Raji (cell line): Measurements from ENCODE around the gene C19orf33.

Experiments
- POLR2A ChIP-seq: IDR thresholded peaks from 2 replicates; pipeline ENCODE4 v1.6.1; 2011; ENCODE audit warnings: low read depth, low read length, control low read depth; ENCODE audit not compliant: insufficient read depth

The C19orf33 gene

GRCh38 chr19:38276942-38277517 is 27.0 kb upstream of the C19orf33 start:
- no peak for TF ChIP-seq POLR2A

DNA sequence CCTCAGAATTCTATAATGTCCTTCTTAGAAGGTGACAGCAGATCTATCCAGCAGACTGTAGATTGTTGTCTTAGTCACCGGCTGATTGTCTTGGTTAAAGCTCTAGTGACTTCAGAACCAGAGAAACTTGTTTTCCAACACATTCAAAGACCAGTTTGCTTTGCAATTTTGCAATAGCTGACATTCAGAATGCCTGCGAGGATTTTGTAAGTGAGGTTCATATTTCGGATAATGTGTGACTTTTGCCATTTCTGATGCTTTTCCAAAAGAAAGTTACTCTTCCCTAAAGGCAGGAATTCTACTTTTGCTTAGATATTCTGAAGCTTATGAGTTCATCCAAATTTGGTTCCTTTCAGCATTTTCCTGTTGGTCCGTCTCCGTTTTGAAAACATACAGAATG is 26.5 kb upstream of the C19orf33 start:
- TF ChIP-seq POLR2A, result no peak

DNA sequence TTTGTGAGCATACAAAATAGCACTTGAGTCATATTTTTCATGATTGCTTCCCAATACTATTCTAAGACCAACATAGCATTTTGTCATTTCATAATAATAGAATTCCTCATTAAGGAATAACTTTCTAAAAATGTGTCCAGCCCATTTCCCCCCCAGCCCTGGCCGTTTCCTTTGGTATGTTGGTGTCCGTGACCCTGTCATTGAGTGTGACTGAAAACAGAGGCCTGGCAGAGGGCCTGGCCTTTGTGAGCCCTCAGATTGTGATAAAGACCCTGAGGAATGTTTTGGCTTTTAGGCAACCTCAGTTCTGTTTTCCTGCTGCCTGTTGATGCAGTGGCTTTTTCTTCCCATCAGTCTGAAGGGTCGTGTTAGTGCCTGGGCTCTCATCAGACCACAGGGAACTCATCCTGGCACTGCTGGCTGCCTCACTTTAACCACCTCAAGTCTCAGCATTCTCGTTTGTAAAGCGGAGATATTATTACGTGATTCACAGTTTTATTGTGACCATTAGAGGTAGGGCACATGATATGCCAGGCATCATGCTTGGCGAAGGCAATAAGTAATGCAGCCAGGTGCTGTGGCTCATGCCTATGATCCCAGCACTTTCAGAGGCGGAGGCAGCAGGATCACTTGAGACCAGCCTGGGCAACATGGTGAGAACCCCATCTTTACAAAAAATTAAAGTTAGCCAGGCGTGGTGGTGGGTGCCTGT is 25.9 kb upstream of the C19orf33 start:
- no peak for TF ChIP-seq POLR2A

- no peak for TF ChIP-seq POLR2A
These were observed 25.3 kb upstream of the C19orf33 start for GRCh38 chr19:38278751-38279150.

DNA sequence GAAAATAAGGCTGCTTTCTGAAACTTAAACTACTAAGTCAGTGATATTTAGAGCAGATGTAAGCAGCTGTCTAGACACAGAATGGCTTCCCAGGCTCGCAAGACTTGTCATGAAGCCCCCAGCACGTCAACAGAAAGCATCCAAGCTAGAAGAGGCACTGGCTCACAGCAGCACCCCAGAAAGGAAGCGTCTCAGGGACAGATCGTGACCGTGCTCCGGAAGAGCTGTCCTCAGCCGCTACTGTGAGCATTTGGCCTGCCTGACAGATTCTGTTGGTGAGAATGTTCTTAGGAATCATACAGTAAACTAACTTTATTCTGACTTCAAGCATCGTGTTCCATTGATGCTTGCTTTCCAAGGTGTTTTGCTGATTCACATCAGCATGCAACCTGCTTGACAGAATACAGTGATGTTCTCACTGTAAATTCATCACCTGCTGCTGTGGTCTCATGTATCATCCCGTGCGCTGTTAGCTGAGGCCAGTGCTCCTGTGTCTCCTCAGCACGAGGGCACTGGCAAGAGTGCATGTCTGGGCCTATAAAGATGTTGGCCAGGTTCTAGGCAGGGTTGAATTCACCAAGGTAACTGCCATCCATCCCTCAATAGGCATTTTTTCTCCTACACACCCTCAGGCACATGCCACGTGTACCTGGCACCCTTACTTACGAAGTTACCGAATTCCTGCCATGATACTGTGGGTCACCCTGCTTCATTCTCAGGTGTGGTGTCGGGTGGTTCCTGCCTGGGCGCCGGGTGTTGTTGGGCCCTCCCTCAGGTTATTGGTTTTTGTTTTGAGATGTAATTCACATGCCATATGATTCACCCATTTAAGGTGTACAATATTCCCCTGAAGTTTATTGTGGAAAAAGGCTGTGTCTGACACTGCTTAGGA is 23.8 kb upstream of the C19orf33 start:
- TF ChIP-seq POLR2A, result no peak

- no peak for TF ChIP-seq POLR2A
These were observed 22.1 kb upstream of the C19orf33 start for GRCh38 chr19:38281811-38282566.

- TF ChIP-seq POLR2A, result no peak
These were observed 20.8 kb upstream of the C19orf33 start for GRCh38 chr19:38283271-38283670.

- no peak for TF ChIP-seq POLR2A
These were observed 19.6 kb upstream of the C19orf33 start for GRCh38 chr19:38284422-38284821.

DNA sequence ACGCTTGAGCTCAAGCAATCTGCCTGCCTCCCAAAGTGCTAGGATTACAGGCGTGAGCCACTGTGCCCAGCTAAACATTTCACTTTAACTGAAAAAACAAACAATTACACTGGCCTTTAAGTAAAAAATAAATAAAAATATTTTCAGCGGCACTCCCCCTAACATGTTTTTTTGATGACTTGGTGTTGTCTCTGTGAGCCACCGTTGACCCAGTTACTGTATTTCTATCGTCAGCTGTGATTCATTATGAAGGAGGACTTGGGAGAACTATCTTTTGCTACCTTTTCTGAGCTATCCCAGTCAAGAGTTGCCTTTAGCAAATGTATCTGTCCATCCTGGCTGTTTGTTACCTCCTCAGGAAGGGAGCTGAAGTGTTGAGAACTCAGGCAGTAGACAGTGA is 18.5 kb upstream of the C19orf33 start:
- TF ChIP-seq POLR2A, result no peak

- no peak for TF ChIP-seq POLR2A
These were observed 16.4 kb upstream of the C19orf33 start for GRCh38 chr19:38287604-38288003.

DNA sequence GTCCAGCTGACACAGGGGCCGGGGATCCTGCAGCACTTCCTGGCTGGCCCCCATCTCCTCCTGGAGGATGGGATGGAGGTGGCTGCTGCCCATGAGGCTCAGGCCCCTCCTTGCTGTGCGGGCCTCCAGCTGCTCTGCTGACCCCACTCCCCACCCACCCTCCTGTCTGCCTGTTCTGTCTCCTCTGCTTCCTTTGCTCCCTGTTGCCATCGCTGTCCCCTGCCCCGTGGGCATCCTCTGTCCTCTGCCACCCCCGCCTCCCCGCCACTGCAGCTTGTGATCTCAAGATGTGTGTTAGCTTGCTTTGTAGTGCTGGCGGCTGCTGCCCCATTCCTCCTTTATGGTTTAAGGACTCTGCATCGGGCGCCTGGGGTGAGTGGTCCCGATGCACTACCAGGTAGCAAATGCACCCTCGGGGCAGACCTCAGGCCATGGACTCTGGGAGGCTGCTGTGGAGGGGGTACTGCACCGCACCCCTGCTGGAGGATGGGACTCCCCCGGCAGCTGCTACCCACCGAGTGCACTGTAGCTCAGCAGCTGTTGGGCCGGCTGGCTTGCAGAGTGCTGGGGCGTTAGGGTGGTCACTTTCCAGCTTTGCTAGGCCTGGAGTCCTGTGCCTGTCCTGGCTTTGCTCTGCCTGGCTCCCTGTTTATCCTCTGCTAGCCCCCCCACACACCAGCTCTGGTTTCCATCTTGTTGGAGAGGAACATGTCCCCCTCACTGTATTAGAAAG is 15.8 kb upstream of the C19orf33 start:
- TF ChIP-seq POLR2A, result no peak

DNA sequence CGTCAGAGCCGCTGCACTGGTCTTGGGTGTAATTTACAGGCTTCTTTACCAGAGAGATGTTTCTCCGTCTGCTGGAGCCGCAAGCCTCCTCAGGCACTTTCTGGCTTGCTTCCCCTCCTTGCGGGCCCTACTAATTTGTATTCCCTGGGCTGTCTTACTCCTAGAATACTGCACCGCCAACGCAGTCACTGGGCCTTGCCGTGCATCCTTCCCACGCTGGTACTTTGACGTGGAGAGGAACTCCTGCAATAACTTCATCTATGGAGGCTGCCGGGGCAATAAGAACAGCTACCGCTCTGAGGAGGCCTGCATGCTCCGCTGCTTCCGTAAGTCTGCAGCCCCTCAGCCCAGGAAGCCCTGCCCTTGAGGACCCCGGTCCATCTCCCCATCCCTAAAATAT is 14.1 kb upstream of the C19orf33 start:
- no peak for TF ChIP-seq POLR2A

GRCh38 chr19:38290631-38291147 is 13.4 kb upstream of the C19orf33 start:
- no peak for TF ChIP-seq POLR2A

GRCh38 chr19:38291855-38292254 is 12.2 kb upstream of the C19orf33 start:
- TF ChIP-seq POLR2A, result no peak
